PC-3 (cell line): ENCODE data around the gene FOXP1.

Source experiments
- EZH2 ChIP-seq: fragments of 300-600 bp; sonication (generic); IDR thresholded peaks from one replicate; pipeline ENCODE4 v1.6.1; 2017; ENCODE audit warnings: antibody characterized with exemption, mild to moderate bottlenecking, low read length; ENCODE audit not compliant: unreplicated experiment
- EZH2phosphoT487 ChIP-seq: fragments of 300-600 bp; sonication (generic); IDR thresholded peaks from 2 replicates; pipeline ENCODE4 v1.6.1; 2018; ENCODE audit warnings: mild to moderate bottlenecking, antibody characterized with exemption, low read length, borderline replicate concordance
- TF ChIP-seq, protein P1 (sequence below): fragments of 300-600 bp; sonication (generic); conservative IDR thresholded peaks from 2 replicates; pipeline ENCODE4 v1.5.1; 2017; ENCODE audit warnings: antibody characterized with exemption, low read depth, mild to moderate bottlenecking, low read length

GRCh38 chr3:71153713-71154112 lies 429.8 kb downstream of the FOXP1 start:
- TF ChIP-seq, protein P1, sequence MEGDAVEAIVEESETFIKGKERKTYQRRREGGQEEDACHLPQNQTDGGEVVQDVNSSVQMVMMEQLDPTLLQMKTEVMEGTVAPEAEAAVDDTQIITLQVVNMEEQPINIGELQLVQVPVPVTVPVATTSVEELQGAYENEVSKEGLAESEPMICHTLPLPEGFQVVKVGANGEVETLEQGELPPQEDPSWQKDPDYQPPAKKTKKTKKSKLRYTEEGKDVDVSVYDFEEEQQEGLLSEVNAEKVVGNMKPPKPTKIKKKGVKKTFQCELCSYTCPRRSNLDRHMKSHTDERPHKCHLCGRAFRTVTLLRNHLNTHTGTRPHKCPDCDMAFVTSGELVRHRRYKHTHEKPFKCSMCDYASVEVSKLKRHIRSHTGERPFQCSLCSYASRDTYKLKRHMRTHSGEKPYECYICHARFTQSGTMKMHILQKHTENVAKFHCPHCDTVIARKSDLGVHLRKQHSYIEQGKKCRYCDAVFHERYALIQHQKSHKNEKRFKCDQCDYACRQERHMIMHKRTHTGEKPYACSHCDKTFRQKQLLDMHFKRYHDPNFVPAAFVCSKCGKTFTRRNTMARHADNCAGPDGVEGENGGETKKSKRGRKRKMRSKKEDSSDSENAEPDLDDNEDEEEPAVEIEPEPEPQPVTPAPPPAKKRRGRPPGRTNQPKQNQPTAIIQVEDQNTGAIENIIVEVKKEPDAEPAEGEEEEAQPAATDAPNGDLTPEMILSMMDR, result no peak
- TF ChIP-seq EZH2, result no peak
- TF ChIP-seq EZH2phosphoT487, result no peak
